ENCODE measurements around the gene WIPI1.

DNA sequence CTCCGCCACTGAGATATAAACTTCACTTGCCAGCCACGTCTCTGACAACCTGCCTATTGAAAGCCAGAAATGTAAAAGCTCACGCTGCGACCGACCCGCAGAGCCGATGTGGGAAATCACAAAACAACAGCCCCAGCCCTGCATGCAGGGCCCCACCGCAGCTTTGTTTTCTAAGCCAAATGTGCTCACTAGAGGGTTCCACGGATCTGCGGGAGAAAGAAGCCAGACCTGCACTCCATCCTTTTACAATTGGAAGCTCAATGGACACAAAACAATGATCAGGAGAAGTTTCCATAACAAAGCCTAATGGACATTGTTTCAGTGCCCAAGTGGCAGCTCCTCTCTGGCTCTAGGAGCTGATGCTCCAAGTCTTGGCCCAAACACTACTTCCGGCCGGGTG is 33.1 kb downstream of the WIPI1 start:
- no peak for TF ChIP-seq EP300 (IDR thresholded peaks at IDR 0.05)
- TF ChIP-seq, protein P1, sequence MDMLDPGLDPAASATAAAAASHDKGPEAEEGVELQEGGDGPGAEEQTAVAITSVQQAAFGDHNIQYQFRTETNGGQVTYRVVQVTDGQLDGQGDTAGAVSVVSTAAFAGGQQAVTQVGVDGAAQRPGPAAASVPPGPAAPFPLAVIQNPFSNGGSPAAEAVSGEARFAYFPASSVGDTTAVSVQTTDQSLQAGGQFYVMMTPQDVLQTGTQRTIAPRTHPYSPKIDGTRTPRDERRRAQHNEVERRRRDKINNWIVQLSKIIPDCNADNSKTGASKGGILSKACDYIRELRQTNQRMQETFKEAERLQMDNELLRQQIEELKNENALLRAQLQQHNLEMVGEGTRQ (IDR thresholded peaks at IDR 0.05), result no peak
- TF ChIP-seq, protein P2, sequence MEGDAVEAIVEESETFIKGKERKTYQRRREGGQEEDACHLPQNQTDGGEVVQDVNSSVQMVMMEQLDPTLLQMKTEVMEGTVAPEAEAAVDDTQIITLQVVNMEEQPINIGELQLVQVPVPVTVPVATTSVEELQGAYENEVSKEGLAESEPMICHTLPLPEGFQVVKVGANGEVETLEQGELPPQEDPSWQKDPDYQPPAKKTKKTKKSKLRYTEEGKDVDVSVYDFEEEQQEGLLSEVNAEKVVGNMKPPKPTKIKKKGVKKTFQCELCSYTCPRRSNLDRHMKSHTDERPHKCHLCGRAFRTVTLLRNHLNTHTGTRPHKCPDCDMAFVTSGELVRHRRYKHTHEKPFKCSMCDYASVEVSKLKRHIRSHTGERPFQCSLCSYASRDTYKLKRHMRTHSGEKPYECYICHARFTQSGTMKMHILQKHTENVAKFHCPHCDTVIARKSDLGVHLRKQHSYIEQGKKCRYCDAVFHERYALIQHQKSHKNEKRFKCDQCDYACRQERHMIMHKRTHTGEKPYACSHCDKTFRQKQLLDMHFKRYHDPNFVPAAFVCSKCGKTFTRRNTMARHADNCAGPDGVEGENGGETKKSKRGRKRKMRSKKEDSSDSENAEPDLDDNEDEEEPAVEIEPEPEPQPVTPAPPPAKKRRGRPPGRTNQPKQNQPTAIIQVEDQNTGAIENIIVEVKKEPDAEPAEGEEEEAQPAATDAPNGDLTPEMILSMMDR (IDR thresholded peaks at IDR 0.05), result no peak
- no peak for TF ChIP-seq POLR2AphosphoS2 (conservative IDR thresholded peaks at IDR 0.05; ENCODE audit: low read length)
- no peak for TF ChIP-seq RFX5 (IDR thresholded peaks at IDR 0.05)
